Upper lobe of left lung (tissue), 4 donors: ENCODE data around the gene PYDC1.

ENCODE experiments used
- POLR2A ChIP-seq, 4 donors: fragments of 450-650 bp; IDR thresholded peaks; one replicate each; pipeline ENCODE4 v1.5.1; 2016 to 2017; ENCODE audit warnings: antibody characterized with exemption in 4 of 4, mild to moderate bottlenecking in 2 of 4
- TF ChIP-seq, protein P1 (sequence below), 6 experiments: fragments of 450-650 bp in 4 of 6; fragments of 200-600 bp in 2 of 6; sonication (generic) in 2 of 6; IDR thresholded peaks; one replicate each; pipeline ENCODE4 v1.5.1; 2016 to 2019; ENCODE audit warnings: antibody characterized with exemption in 6 of 6

DNA sequence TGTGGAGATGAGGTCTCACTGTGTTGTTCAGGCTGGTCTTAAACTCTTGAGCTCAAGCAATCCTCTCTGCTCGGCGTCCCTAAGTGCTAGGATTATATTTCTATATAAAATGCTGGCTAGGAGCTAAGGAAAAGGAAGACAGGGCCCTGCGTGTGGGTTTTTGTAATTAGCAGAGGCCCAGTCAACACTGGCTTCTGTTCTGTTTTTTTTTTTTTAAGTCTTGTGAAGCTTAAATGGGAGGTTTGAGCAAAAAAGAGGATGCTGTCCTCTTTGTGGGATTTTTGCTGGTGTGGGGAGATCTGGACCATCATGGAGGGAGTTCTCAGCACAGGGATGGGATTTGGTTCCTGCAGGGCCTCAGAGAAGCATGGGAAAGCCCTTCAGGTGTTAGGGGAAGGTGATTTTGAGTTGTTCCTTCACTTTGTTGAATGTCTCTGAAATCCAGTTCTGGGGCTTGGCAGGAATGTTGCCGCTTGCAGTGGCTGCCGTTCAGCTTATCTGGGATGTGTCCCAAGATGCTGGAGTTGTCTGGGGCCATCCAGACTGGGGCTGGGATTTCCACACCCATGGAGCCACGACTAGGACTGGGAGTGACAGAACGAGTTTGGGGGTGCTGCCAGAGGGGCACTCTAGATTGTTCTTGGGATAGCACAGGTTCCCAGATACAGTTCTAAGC is 18.6 kb downstream of the PYDC1 start:
- TF ChIP-seq, protein P1, sequence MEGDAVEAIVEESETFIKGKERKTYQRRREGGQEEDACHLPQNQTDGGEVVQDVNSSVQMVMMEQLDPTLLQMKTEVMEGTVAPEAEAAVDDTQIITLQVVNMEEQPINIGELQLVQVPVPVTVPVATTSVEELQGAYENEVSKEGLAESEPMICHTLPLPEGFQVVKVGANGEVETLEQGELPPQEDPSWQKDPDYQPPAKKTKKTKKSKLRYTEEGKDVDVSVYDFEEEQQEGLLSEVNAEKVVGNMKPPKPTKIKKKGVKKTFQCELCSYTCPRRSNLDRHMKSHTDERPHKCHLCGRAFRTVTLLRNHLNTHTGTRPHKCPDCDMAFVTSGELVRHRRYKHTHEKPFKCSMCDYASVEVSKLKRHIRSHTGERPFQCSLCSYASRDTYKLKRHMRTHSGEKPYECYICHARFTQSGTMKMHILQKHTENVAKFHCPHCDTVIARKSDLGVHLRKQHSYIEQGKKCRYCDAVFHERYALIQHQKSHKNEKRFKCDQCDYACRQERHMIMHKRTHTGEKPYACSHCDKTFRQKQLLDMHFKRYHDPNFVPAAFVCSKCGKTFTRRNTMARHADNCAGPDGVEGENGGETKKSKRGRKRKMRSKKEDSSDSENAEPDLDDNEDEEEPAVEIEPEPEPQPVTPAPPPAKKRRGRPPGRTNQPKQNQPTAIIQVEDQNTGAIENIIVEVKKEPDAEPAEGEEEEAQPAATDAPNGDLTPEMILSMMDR (IDR thresholded peaks at IDR 0.05), result no peak
- TF ChIP-seq POLR2A (IDR thresholded peaks at IDR 0.05), result no peak
